ENCODE results near the gene AP2B1.
"Not testable (repeated sequence)": the region's sequence is repeated elsewhere in the genome, so short reads cannot be mapped to it uniquely, and the experiment has no call there.

Gene AP2B1

DNA sequence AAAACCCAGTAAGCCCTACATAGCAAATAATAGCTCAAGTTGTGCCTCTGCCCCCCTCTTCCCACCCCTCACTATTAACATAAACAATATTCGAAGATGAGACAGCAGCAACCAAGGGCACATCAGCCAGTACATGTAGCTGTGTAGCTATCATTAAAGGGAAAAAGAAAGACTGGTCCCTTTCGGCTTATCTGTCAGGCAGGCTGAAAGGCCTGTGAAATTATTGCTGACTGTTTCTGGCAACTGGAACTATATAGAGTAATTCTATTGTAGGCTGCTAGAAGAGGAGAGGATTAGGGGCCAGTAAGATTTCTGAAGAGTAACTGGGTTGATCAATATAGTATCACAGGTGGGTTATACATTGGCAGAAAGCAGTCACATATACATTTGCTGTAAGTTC is 107.8 kb downstream of the AP2B1 start:
- no peak for DNase-seq (ENCODE audit: low read depth in 3 of 3, low spot score in 1 of 3)

DNA sequence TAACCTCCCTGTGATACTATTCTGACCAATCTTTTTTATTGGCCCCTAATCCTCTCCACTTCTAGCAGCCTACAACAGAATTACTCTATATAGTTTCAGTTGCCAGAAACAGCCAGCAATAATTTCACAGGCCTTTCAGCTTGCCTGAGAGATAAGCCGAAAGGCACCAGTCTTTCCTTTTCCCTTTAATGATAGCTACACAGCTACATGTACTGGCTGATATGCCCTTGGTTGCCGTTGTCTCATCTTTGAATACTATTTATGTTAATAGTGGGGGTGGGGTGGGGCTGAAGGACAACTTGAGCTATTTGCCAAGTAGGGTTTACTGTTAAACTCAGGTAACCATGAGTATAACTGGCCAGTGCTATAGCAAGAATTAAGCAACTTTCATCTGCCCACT is 108.5 kb downstream of the AP2B1 start:
- no peak for DNase-seq (ENCODE audit: low read depth in 3 of 3, low spot score in 1 of 3)

DNA sequence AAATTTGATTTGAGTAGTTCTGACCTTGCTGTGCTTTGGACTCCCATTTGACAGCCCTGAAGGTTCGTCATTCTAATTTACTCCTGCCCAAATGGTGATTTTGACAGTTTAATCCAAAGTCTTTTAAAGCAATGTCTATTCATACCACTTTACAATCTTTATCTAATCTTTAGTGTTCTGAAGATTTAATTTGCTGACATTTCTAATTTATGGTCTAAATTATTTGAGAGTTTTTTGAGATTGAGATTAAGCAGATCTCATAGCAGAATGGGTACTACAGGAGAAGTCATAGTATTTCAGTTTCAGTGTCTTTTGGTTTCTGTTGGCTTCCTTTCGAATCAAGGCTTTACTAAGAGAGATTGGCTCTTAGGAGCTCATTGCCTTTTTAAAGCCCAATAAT is 111.7 kb downstream of the AP2B1 start:
- DNase-seq (ENCODE audit: low read depth in 3 of 3, low spot score in 1 of 3) = no peak

DNA sequence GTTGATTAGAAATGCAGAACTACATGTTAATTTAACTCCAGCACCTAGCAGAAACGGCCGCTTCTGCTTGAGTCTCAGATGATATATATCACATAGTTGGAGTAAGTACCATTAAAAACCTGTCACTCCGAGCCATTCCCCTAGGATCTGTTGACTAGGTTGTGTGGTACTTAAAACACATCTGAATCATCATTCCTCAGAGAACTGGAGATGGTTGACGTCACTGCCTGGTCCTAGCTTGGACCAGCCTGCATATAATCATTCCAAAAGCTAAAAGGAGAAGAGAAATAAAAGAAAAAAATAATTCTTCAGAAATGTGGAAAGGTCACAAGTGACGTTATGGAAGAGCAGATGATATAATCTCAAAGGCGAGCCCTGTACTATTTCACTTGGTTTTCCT is 113.0 kb downstream of the AP2B1 start:
- no peak for DNase-seq (ENCODE audit: low read depth in 3 of 3, low spot score in 1 of 3)

DNA sequence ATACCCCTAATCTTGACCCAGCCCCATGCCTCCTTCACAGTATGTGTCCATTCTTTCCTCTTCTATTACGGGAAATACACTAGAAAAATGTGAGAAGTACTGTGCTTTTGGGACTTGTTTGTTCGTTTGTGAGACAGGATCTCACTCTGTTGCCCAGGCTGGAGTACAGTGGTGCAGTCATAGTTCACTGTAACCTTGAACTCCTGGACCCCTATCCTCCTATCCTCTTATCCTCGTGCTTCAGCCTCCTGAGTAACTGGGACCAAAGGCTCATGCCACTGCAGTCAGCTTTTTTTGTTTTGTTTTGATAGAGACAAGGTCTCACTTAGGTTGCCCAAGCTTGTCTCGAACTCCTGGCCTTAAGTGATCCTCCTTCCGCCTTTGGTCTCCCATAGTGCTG is 114.4 kb downstream of the AP2B1 start:
- DNase-seq (ENCODE audit: low read depth in 3 of 3, low spot score in 1 of 3) = no peak

DNA sequence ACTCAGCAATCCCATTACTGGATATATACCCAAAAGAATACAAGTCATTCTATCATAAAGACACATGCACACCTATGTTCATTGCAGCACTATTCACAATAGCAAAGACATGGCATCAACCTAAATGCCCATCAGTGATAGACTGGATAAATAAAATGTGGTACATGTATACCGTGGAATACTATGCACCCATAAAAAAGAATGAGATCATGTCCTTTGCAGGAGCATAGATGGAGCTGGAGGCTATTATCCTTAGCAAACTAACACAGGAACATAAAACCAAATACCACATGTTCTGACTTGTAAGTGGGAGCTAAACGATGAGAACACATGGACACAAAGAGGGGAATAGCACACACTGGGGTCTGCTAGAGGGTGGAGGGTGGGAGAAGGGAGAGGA is 116.2 kb downstream of the AP2B1 start:
- not testable (repeated sequence) for DNase-seq (ENCODE audit: low read depth in 3 of 3, low spot score in 1 of 3)

DNA sequence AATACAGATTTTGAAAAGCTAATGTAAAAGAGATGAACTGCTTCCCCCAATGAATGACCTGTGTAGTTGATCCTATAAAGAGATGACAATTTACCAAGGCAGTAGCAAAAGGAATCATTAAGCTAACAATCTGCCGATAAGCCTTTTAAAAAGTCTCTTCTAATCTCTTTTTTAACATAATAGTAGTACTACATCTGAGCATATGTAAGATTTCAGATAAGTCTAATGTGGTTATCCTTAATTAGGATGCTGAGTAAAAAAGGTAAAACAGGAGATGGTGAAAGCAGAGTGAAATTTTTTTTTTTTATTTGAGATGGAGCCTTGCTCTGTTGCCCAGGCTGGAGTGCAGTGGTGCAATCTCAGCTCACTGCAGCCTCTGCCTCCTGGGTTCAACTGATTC is 118.1 kb downstream of the AP2B1 start:
- no peak for DNase-seq (ENCODE audit: low read depth in 3 of 3, low spot score in 1 of 3)

DNA sequence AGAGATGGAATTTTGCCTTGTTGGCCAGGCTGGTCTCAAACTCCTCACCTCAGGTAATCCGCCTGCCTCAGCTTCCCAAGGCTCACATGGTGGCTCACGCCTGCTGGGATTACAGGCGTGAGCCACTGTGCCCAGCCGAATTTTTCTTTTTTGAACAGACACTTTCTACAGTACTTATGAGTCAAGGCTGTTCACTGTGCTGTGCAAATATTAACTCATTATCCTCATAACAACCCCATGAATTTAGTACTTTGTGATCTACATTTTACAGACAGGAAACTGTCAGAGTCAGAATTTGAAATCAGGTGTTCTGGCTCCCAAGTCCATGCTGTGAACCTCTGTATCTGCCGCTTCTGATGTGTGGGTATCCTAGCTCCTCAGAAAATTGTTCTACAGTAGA is 118.6 kb downstream of the AP2B1 start:
- DNase-seq (ENCODE audit: low read depth in 3 of 3, low spot score in 1 of 3) = no peak

DNA sequence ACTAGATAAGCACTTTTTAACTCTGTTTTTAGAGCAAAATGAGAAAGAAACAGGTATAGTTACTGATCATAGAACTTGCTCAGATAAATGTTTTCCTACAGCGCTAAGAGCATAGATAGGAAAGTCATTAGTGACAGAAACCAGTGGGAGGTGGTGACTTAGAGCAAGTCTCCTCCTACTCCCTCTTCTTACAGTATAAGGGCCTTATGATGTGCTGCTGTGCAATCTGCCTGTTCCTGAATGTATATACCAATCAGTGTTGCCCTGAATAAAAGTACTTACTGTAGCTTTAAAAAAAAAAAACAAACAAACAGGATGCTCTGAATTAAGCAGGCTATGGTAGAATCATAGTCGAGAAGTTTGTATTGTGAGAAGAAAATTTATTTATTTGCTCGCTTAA is 121.0 kb downstream of the AP2B1 start:
- DNase-seq (ENCODE audit: low read depth in 3 of 3, low spot score in 1 of 3) = no peak

DNA sequence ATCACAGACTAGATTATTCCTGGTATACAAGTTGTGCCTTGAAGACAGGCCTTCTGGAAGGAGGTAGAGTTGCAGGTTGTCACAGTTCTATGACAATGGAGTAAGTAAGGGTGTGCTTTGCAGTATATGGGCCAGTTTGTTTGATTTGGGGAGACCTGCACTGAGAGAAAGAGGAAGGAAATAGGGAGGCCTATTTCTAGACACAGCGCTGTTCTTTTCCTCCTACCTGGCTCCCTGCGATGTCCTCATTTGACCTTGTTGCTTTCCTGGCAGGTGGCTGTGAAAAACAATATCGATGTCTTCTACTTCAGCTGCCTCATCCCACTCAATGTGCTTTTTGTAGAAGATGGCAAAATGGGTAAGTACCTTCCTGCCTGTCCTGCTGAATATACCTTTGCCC is 121.8 kb downstream of the AP2B1 start:
- no peak for DNase-seq (ENCODE audit: low read depth in 3 of 3, low spot score in 1 of 3)

DNA sequence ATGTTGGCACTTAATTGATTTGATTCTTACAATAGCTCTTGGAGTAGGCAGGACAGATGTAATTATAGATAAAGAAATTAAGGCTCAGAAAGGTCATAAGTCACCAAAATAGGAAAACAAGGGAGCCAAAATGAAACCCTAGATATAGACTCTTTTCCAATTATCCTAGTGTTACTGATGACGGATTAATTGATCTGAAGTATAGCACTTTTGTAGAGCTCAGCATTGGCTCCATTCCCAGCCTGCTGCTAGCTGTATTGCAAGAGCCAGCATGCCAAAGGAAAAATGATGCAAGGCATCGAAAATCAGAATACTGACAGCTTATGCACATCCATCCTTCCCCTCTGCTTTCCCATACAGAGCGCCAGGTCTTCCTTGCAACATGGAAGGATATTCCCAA is 122.8 kb downstream of the AP2B1 start:
- no peak for DNase-seq (ENCODE audit: low read depth in 3 of 3, low spot score in 1 of 3)

DNA sequence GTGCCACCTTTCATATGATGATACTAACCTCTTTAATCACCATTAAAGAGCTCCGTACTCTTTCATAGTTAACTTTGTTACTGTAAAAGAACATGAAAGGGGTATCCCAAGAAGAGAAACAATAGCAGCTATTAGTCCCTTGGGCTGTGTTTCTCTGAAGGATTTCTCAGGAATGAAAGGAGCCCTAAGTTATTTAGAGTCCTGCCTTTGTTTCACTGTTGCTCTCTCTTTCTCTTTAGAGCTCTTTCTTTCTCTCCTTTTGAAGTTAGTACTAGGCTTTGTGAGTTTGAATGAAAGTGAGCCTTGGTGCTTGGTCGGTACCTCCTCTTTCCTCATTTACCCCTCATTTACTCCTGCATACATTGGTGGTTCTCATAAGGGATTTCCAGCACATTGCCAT is 123.8 kb downstream of the AP2B1 start:
- DNase-seq (ENCODE audit: low read depth in 3 of 3, low spot score in 1 of 3) = no peak

DNA sequence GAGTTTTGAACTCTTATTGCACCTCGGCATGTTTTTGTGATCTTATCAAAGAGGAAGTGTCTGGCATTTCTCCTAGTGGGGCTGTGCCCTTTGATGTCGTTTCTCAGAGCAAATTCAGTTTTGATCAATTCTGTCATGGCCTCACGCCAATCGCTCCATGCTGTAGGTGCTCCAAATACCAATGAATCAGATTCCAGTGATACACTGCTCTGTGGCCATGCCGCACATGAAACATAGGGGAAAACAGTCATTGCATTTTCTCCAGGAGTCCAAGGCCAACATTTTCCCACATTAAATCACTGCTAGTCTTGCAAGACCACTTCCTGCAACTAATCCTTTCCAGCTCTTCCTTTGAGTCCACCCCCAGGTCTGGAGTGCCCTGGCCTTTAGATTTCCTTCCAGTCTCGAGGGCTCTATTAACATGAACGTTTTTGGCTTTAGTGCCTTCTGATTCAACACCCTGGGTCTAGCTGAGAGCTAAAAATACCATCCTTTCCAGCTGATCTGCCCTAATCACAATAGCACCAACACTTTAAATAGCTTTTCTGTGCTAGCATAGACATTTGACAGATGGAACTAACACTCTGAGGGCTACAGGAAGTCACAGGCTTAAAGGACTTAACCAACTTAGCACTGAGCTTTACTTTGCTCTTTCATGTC is 126.1 kb downstream of the AP2B1 start:
- no peak for DNase-seq (ENCODE audit: low read depth in 3 of 3, low spot score in 1 of 3)

DNA sequence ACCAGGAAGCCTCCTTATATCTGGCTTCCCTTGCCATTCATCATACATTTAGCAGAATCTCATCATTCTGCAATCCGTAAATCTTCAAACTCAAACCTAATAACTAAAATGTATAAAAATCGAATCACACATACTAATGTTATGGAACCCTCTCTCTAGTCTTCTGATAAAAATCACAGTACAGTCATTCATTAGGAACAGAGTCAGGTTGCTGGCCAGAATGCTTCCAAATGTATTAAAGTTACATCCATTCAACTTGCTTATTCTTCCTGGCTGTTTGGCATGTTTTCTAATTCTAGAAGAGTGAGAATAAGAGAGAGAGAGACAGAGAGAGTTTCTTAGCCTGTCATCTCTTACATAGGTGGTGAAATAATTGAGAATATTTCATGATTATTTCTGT is 127.9 kb downstream of the AP2B1 start:
- no peak for DNase-seq (ENCODE audit: low read depth in 3 of 3, low spot score in 1 of 3)

DNA sequence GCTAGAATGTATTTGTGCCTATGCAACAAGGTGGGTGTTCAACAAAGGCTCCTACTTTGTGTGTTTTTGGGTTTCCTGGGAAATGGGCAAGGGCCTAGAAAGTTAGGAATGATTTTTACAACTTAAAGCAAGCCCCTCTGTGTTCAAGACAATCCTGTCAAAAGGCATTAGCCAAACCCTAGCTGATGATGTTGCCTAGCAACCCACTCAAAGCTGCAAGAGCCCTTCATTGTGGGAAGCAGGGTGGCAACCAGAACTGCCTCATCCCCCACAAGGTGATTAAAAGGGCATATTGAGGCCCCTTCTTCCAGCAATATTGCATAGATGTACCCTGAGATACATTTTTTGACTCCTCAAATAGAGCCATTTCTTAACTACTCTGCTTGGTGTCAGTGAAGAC is 128.3 kb downstream of the AP2B1 start:
- DNase-seq (ENCODE audit: low read depth in 3 of 3, low spot score in 1 of 3) = no peak

DNA sequence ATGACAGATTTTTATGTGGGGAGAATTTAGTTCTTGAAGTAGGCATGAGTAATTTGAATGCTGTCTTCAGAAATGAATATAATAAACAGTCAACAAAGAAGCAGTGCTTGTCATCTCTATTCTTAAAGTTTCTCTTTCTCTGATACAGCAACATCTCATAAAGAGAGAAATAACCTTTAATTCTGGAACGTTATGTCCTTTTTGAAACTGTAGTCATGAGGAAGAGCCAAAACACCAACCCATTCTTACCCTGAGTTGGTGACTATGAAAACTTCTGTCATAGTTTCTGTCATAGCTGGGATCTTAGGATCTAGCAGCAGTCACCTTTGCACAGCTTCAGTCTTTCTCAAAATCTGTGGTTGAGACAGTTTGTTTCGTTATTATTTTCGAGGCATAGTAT is 129.1 kb downstream of the AP2B1 start:
- no peak for DNase-seq (ENCODE audit: low read depth in 3 of 3, low spot score in 1 of 3)

DNA sequence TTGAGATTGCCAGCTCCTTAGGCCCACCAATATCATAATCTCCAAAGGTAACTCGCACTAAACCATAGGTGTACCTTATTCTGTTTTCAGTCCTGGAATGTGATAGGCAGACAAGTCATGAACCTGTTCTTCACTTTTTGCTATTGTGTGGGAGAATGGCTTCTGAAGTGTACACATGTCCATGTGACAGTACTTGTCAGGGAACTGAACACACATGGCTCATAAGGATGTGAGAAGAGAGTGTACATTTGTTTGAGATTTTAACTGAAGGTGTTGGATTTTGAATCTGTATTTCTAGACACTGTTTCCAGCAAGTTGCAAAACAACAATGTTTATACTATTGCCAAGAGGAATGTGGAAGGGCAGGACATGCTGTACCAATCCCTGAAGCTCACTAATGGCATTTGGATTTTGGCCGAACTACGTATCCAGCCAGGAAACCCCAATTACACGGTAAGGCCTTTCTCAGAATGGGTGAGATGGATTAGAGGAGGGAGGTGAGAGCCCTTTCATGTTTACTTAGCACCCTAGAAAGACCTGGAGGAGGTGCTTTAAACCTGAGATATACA is 129.9 kb downstream of the AP2B1 start:
- no peak for DNase-seq (ENCODE audit: low read depth in 3 of 3, low spot score in 1 of 3)

DNA sequence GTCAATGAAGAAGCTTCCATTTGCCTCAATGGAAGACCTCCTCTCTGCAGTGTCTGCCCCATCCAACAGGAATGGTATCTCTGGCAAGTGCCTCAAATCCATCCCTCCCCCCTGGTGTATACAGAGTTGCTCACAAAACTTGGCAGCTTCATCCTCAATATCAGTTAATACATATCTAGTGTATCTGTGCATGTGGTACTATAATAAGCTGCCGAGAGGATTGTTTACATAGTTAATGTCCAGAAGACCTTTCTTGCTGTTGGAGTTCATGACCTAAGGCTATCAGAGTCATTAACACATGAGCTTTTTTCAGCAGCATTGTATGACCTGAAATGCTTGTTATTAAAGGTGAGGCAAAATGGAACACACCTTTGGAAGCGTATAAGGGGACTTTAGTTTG is 130.4 kb downstream of the AP2B1 start:
- DNase-seq (ENCODE audit: low read depth in 3 of 3, low spot score in 1 of 3) = no peak

DNA sequence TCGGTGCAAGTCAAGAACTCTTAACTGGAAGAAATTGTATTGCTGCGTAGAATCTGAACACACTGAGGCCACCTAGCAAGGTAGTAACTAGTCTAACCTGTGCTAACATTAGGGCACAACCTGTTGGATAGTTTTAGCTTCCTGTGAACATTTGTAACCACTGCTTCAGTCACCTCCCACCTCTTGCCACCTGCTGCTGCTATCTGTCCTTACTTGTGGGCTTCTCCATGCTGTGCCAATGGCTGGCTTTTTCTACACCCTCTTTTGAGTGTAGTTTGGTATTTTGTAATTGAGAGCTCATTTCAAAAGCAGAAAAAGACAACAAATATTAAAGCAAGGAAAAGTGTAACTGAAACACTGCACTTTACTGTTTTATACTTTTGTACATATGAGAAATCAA is 136.6 kb downstream of the AP2B1 start:
- no peak for DNase-seq (ENCODE audit: low read depth in 3 of 3, low spot score in 1 of 3)

DNA sequence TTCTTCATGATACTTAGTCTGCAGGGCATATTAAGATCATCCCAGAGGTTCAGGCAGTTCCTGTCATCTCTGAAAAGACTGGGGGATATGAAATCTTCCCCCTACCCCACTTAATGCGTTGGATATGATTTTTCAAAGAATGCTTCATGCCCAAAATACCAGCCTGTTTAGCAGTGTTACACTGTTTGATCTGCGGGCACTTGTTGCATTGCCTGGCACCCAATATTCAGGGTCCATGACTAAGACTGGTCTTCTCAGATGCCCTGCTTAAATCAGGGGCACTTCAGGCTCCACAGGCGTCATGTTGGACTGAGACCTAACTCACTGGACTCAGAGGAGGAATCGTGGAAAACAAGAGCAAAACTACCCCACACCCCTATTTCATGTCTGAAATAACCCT is 137.9 kb downstream of the AP2B1 start:
- no peak for DNase-seq (ENCODE audit: low read depth in 3 of 3, low spot score in 1 of 3)

DNA sequence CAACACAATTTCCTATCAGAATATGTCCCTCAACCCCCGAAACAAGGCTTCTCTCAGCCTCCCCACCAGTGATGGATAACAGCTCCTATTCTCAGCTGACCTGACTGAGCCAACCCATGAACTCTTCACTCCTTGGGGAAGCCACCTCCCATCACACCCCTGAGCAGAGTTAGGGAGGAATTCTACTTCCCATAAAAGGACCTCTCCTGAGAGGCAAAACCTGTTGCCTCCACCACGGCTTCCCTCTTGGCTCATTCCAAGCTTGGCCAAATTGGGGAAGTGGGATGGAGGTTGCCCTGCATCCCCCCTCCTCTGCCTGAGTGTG is 138.6 kb downstream of the AP2B1 start:
- no peak for DNase-seq (ENCODE audit: low read depth in 3 of 3, low spot score in 1 of 3)

DNA sequence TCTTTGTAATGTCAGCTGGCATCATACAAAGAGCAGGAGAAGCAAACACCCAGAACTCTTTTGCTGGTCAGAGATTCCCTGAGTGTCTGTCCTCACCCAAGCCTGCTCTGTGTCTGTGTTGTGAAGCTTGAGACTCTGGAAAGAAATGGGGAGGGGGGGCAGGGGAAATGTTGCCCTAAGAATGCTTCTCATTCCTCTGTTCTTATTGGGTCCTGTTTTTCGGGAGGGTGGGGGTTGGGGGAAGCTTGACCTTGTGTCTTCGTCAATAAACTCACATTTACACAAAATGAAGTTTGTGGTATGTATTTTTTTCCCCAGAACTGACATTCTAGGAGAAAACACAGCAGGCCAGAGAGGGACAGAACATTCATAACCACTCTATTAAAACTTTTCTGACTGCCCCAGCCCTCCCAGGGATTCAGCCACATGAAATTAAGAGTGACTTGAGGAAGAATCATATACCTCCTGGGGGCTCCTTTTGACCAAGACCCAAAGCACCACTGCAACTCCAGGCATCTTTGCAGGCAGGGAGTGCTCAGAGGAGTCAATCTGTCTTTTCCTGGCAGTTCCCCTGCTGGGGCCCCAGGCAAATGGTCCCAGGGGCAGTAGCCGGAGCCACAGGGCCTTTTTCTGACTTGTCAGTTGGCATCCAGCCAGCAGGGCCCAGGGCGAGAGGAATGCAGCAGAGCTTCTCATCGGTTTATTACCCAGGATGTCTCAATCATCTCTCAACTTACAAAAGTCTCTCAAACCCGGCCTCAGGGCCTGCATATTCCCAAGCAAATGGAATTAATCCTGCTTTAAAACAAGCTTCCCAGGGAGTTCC is 139.2 kb downstream of the AP2B1 start:
- no peak for DNase-seq (ENCODE audit: low read depth in 3 of 3, low spot score in 1 of 3)

DNA sequence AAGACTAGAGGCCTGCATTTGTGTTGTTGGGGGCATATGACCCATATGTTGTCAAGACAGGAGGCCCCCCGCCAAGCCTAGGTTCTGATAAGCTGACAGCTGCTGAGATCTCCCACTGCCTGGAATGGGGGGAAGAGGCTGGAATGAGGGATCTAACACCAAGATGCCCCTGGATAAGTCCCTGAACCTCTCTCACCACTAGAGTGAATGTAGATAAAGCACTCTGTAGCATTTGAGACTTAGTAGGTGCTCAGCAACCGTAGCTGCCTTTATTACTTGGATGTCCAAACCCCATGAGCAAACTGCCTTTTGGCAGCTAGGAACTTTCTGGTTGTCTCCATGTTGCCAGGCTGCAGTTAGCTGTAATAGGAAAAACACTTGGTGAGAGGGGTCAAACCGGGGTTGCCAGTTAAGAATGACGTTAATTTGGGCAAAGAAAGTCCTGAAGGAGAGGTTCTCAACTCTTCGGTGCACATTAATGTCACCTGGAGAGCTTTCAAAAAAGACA is 139.9 kb downstream of the AP2B1 start:
- DNase-seq (ENCODE audit: low read depth in 3 of 3, low spot score in 1 of 3) = no peak

Data from stimulated activated CD4-positive, alpha-beta T cell treated with anti-CD3 and anti-CD28 coated beads, TNF-alpha, amount 100 ng/mL, for 1 hour (primary cell).